Stimulated activated CD4-positive, alpha-beta T cell treated with anti-CD3 and anti-CD28 coated beads, Interleukin-1b, Interleukin-23, amount 100 ng/mL, for 4 hours (primary cell): Measurements from ENCODE around the gene NPHS1.

Experiments
- DNase-seq, 2 donors: peaks; one replicate each; pipeline ENCODE4 v3.0.0-alpha.2; 2020; ENCODE audit warnings: low read depth in 2 of 2

Gene NPHS1

GRCh38 chr19:35787227-35787799, 65.0 kb downstream of the NPHS1 start:
- no peak for DNase-seq

- no peak for DNase-seq
These were observed 65.8 kb downstream of the NPHS1 start for GRCh38 chr19:35786299-35787160.

GRCh38 chr19:35785339-35785627, 67.0 kb downstream of the NPHS1 start:
- no peak for DNase-seq

- DNase-seq, result no peak
These were observed 67.6 kb downstream of the NPHS1 start for GRCh38 chr19:35784503-35785338.

- DNase-seq, result no peak
These were observed 68.6 kb downstream of the NPHS1 start for GRCh38 chr19:35783469-35784434.

- no peak for DNase-seq
These were observed 69.7 kb downstream of the NPHS1 start for GRCh38 chr19:35782589-35782988.

- no peak for DNase-seq
These were observed 70.7 kb downstream of the NPHS1 start for GRCh38 chr19:35781650-35782049.

- DNase-seq, result no peak
These were observed 71.6 kb downstream of the NPHS1 start for GRCh38 chr19:35780717-35781116.

GRCh38 chr19:35780058-35780457, 72.2 kb downstream of the NPHS1 start:
- no peak for DNase-seq

GRCh38 chr19:35779033-35779432, 73.3 kb downstream of the NPHS1 start:
- no peak for DNase-seq

GRCh38 chr19:35777961-35778360, 74.3 kb downstream of the NPHS1 start:
- DNase-seq, result no peak

- no peak for DNase-seq
These were observed 75.0 kb downstream of the NPHS1 start for GRCh38 chr19:35777086-35777841.

- no peak for DNase-seq
These were observed 76.1 kb downstream of the NPHS1 start for GRCh38 chr19:35776102-35776788.
